SH-SY5Y (cell line): Measurements from ENCODE around the gene RARG.

ENCODE experiments used
- GATA2 ChIP-seq: IDR thresholded peaks from 2 replicates; pipeline ENCODE4 v1.6.1; 2011; ENCODE audit warnings: mild to moderate bottlenecking, low read depth, low read length
- GATA3 ChIP-seq: IDR thresholded peaks from 2 replicates; pipeline ENCODE4 v1.6.1; 2011; ENCODE audit warnings: low read depth, mild to moderate bottlenecking, low read length, moderate library complexity

- TF ChIP-seq GATA3 (no peak), GATA2 (no peak)
These were observed 26.8 kb upstream of the RARG start for GRCh38 chr12:53258541-53259539.
